Endothelial cell of umbilical vein (primary cell): Measurements from ENCODE around the gene GATAD2A. TPM values are rescaled to one million over a fixed set of nuclear protein-coding genes. Genes with fewer than 3 reads are reported as not detected.
A peak's percentile ranks its signal among the peaks of the same experiment; 100 is the strongest.

Experiments used
- BruUV-seq: library from RNA; stranded (reverse); fragments of 400-500 nt; replicated peaks from 2 replicates; lab custom pipeline; 2021; lab: Mats Ljungman, UMichigan
- CTCF ChIA-PET: fragments of 300-600, 350-600 bp; sonication (Branson Sonifier 250); formaldehyde crosslinking; loops from one replicate; lab custom pipeline; 2021; ENCODE audit warnings: antibody characterized with exemption, inconsistent platforms; lab: Charles Lee
- POLR2A ChIA-PET: fragments of 300-600, 350-600 bp; sonication (Branson Sonifier 250); formaldehyde crosslinking; loops from one replicate; lab custom pipeline; 2021; ENCODE audit warnings: antibody characterized with exemption, inconsistent platforms; lab: Charles Lee
- DNase-seq: peaks from one replicate; pipeline ENCODE4 v3.0.0-alpha.2; 2011; ENCODE audit warnings: low read depth, low spot score
- FAIRE-seq: peaks from 2 replicates; lab custom pipeline; 2011; peaks lifted over from hg19 to GRCh38; lab: Jason Lieb, UNC
- H2AFZ ChIP-seq: 2 replicates; pipeline ENCODE4 v1.6.0; 2012; ENCODE audit warnings: low read depth, low read length, control low read depth, inconsistent platforms
- H3K27ac ChIP-seq: 2 replicates; pipeline ENCODE4 v1.5.1; 2011; ENCODE audit warnings: low read depth, mild to moderate bottlenecking, control low read depth, low read length, moderate library complexity; ENCODE audit not compliant: insufficient read depth
- H3K27me3 ChIP-seq, 2 experiments: 2 replicates each; pipeline versions ENCODE4 v1.6.0 to v1.6.1; 2011; ENCODE audit warnings: low read length in 2 of 2, mixed read lengths in 1 of 2; ENCODE audit not compliant: control insufficient read depth in 2 of 2, insufficient read depth in 2 of 2
- H3K36me3 ChIP-seq, 2 experiments: 2 replicates in 1 of 2; 3 replicates in 1 of 2; pipeline ENCODE4 v1.5.1; 2011; ENCODE audit warnings: low read length in 2 of 2, mild to moderate bottlenecking in 1 of 2, moderate library complexity in 1 of 2; ENCODE audit not compliant: control insufficient read depth in 2 of 2, insufficient read depth in 2 of 2; ENCODE audit errors: extremely low read depth in 1 of 2
- H3K4me1 ChIP-seq: 3 replicates; pipeline ENCODE4 v1.5.1; 2011; ENCODE audit warnings: mild to moderate bottlenecking, low read length; ENCODE audit not compliant: control insufficient read depth, insufficient read depth; ENCODE audit errors: extremely low read depth
- H3K4me2 ChIP-seq: 2 replicates; pipeline ENCODE4 v1.6.1; 2011; ENCODE audit warnings: low read length, control low read depth, mixed read lengths; ENCODE audit not compliant: insufficient read depth
- H3K4me3 ChIP-seq, 3 experiments: fragments of 200-600 bp in 1 of 3; sonication (generic), shearing (Covaris generic) in 1 of 3; replicated peaks in 1 of 3; 2 replicates each; pipeline ENCODE4 v1.5.1; 2011 to 2016; ENCODE audit warnings: control low read depth in 3 of 3, low read length in 3 of 3, mild to moderate bottlenecking in 2 of 3, inconsistent platforms in 1 of 3, low read depth in 1 of 3, moderate library complexity in 1 of 3; ENCODE audit not compliant: insufficient read depth in 1 of 3
- H3K79me2 ChIP-seq: 2 replicates; pipeline ENCODE4 v1.6.0; 2012; ENCODE audit warnings: low read length, inconsistent platforms; ENCODE audit not compliant: control insufficient read depth, insufficient read depth
- H3K9ac ChIP-seq: replicated peaks from 2 replicates; pipeline ENCODE3; 2011; ENCODE audit warnings: low read length, control low read depth; ENCODE audit not compliant: insufficient read depth; ENCODE audit errors: extremely low read depth
- H3K9me1 ChIP-seq: replicated peaks from 3 replicates; pipeline ENCODE4 v1.6.0; 2011; ENCODE audit warnings: mild to moderate bottlenecking, low read length; ENCODE audit not compliant: control insufficient read depth, insufficient read depth; ENCODE audit errors: extremely low read depth
- H3K9me3 ChIP-seq: replicated peaks from 2 replicates; pipeline ENCODE4 v1.5.1; 2012; ENCODE audit warnings: low read length, inconsistent platforms; ENCODE audit not compliant: control insufficient read depth, insufficient read depth
- H4K20me1 ChIP-seq: replicated peaks from 2 replicates; pipeline ENCODE3; 2011; ENCODE audit warnings: mild to moderate bottlenecking, low read length; ENCODE audit not compliant: control insufficient read depth, insufficient read depth; ENCODE audit errors: extremely low read depth
- EZH2 ChIP-seq: IDR thresholded peaks from 2 replicates; pipeline ENCODE4 v1.6.1; 2012; ENCODE audit warnings: borderline replicate concordance, low read depth, mild to moderate bottlenecking, moderate library complexity, low read length, inconsistent platforms; ENCODE audit not compliant: severe bottlenecking
- FOS ChIP-seq: IDR thresholded peaks from 2 replicates; pipeline ENCODE4 v1.6.1; 2011; ENCODE audit warnings: mild to moderate bottlenecking, low read length, moderate library complexity, borderline replicate concordance; ENCODE audit not compliant: insufficient read depth
- GATA2 ChIP-seq: IDR thresholded peaks from 2 replicates; pipeline ENCODE4 v1.7.0; 2011; ENCODE audit warnings: low read depth, mild to moderate bottlenecking, moderate library complexity, mixed read lengths, low read length; ENCODE audit not compliant: insufficient read length, insufficient read depth
- JUN ChIP-seq: IDR thresholded peaks from 2 replicates; pipeline ENCODE4 v1.6.1; 2011; ENCODE audit warnings: borderline replicate concordance, low read depth; ENCODE audit not compliant: insufficient read length, insufficient read depth
- MYC ChIP-seq: IDR thresholded peaks from one replicate; pipeline ENCODE4 v1.6.1; 2011; ENCODE audit warnings: mild to moderate bottlenecking, low read depth, low read length
- POLR2A ChIP-seq: IDR thresholded peaks from 2 replicates; pipeline ENCODE4 v1.6.1; 2012; ENCODE audit warnings: low read depth, mild to moderate bottlenecking, control low read depth, low read length
- POLR2AphosphoS5 ChIP-seq: IDR thresholded peaks from 2 replicates; pipeline ENCODE4 v1.6.1; 2012; ENCODE audit warnings: low read depth, mild to moderate bottlenecking, control low read depth, low read length, moderate library complexity; ENCODE audit not compliant: insufficient read depth
- dilution Hi-C: fragments of 300-500 bp; cut with MboI; formaldehyde crosslinking; loops from one replicate; pipeline ENCODE4 v1.15.0; 2019; ENCODE audit warnings: low sequenced_read_pairs; ENCODE audit not compliant: extremely low pct_ligation_motif_present
- intact Hi-C: fragments of 100-400 bp; cut with micrococcal nuclease; formaldehyde crosslinking; loops from one replicate; pipeline ENCODE4 v1.10.0; 2022
- polyA plus RNA-seq, 4 experiments: library from polyadenylated mRNA; depleted of rRNA in 3 of 4; stranded (reverse) in 3 of 4; unstranded in 1 of 4; fragments of >200 nt; gene quantifications; 2 replicates each; pipeline versions ENCODE4 v1.2.1 to v1.2.3, GENCODE V29; 2011 to 2012; ENCODE audit warnings: missing spikeins in 1 of 4
- total RNA-seq: library from RNA; stranded (reverse); gene quantifications from 2 replicates; pipeline ENCODE4 v1.2.3, GENCODE V29; 2021
- TF ChIP-seq, protein P1 (sequence below): IDR thresholded peaks from 2 replicates; pipeline ENCODE4 v1.6.1; 2011; ENCODE audit not compliant: insufficient read depth, insufficient read length
- TF ChIP-seq, protein P2 (sequence below), 2 donors: IDR thresholded peaks; 1 replicate in 1 of 2; 2 replicates in 1 of 2; pipeline ENCODE4 v1.5.1; 2011; ENCODE audit warnings: low read length in 2 of 2, mild to moderate bottlenecking in 2 of 2, moderate library complexity in 2 of 2, control low read depth in 1 of 2, inconsistent platforms in 1 of 2, low read depth in 1 of 2; ENCODE audit not compliant: insufficient read depth in 1 of 2; ENCODE audit errors: extremely low read depth in 1 of 2

The GATAD2A gene
- total and polyA plus RNA-seq, 2 donors (not counting 3 experiments of a cell fraction or from before 2014, with no cell fraction given): 27.3 to 134 TPM

DNA sequence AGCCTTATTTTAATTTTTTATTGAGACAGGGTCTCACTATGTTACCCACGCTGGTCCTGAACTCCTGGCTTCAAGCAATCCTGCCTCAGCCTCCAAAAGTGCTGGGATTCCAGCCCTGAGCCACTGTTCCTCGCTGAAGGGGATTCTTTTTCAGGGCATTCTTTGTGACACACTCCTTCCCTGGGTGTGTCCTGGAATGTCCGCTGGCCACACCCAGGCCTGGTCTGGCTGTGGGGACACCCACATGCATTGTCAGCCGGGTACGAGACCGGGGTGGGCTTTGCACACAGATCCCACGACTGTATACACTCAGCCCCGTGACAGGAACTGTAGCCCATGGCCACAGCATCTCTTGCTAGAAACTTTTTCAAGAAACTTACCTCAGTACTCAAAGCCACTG is 34.4 kb upstream of the GATAD2A start:
- no peak overlapping the region for H3K27ac ChIP-seq

More for the DNA sequence above, 34.4 kb upstream of the GATAD2A start:
- no peaks in the 10 kb centered on the region for H4K20me1 ChIP-seq
- ChIA-PET CTCF (interaction anchor here (2.5 kb wide), 1 partner anchor 120 kb away, joined by 14 read pairs; no protein-coding TSS in a partner anchor), POLR2A (no interaction called here)
- FAIRE-seq (no peak), DNase-seq (no peak)
- H3K4me3 ChIP-seq: no peak overlapping the region
- no peak overlapping the region for H3K4me2 ChIP-seq
- intact Hi-C loops (no loop called here), dilution Hi-C loops (no loop called here)
- no peaks in the 10 kb centered on the region for H3K79me2 ChIP-seq
- H3K9me1 ChIP-seq: no peaks in the 10 kb centered on the region
- BruUV-seq: no TSS peak
- no peaks in the 10 kb centered on the region for H3K9me3 ChIP-seq
- peak overlapping the region; percentile 24 for H2AFZ ChIP-seq
- H3K9ac ChIP-seq: no peak overlapping the region
- peaks cover 11% of the 10 kb centered on the region for H3K4me1 ChIP-seq
- no peaks in the 10 kb centered on the region for H3K27me3 ChIP-seq
- H3K36me3 ChIP-seq: no peaks in the 10 kb centered on the region
- TF ChIP-seq, protein P1, sequence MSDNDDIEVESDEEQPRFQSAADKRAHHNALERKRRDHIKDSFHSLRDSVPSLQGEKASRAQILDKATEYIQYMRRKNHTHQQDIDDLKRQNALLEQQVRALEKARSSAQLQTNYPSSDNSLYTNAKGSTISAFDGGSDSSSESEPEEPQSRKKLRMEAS: no peak
- TF ChIP-seq FOS: no peak
- TF ChIP-seq POLR2AphosphoS5: no peak
- no peak for TF ChIP-seq MYC
- no peak for TF ChIP-seq POLR2A
- TF ChIP-seq, protein P2, sequence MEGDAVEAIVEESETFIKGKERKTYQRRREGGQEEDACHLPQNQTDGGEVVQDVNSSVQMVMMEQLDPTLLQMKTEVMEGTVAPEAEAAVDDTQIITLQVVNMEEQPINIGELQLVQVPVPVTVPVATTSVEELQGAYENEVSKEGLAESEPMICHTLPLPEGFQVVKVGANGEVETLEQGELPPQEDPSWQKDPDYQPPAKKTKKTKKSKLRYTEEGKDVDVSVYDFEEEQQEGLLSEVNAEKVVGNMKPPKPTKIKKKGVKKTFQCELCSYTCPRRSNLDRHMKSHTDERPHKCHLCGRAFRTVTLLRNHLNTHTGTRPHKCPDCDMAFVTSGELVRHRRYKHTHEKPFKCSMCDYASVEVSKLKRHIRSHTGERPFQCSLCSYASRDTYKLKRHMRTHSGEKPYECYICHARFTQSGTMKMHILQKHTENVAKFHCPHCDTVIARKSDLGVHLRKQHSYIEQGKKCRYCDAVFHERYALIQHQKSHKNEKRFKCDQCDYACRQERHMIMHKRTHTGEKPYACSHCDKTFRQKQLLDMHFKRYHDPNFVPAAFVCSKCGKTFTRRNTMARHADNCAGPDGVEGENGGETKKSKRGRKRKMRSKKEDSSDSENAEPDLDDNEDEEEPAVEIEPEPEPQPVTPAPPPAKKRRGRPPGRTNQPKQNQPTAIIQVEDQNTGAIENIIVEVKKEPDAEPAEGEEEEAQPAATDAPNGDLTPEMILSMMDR (IDR thresholded peaks at IDR 0.05; ENCODE audit: extremely low read depth in 1 of 2, insufficient read depth in 1 of 2, low read depth in 1 of 2, low read length in 2 of 2): no peak
- no peak for TF ChIP-seq JUN
- no peak for TF ChIP-seq EZH2
- TF ChIP-seq GATA2: no peak
